Chondrocyte (in vitro differentiated cells): Measurements from ENCODE around the gene RHOC. TPM values are rescaled to one million over a fixed set of nuclear protein-coding genes. Genes with fewer than 3 reads are reported as not detected.

Experiments
- DNase-seq: peaks from one replicate; pipeline ENCODE4 v3.0.0; 2021; ENCODE audit warnings: mixed read lengths, low spot score
- H3K27ac Mint-ChIP-seq: one replicate; pipeline ENCODE4 v1.8.0; 2021; ENCODE audit warnings: mild to moderate bottlenecking, moderate library complexity, mixed read lengths; ENCODE audit not compliant: unreplicated experiment
- H3K27me3 Mint-ChIP-seq: 2 replicates; pipeline ENCODE4 v1.8.0; 2021; ENCODE audit warnings: low read depth, mixed read lengths
- H3K36me3 Mint-ChIP-seq: 2 replicates; pipeline ENCODE4 v1.8.0; 2021; ENCODE audit warnings: low read depth, mixed read lengths
- H3K4me1 Mint-ChIP-seq: 2 replicates; pipeline ENCODE4 v1.8.0; 2021; ENCODE audit warnings: low read depth, mild to moderate bottlenecking, mixed read lengths
- H3K4me3 Mint-ChIP-seq: one replicate; pipeline ENCODE4 v1.8.0; 2021; ENCODE audit warnings: mild to moderate bottlenecking, moderate library complexity, mixed read lengths; ENCODE audit not compliant: unreplicated experiment
- H3K9me3 Mint-ChIP-seq: 2 replicates; pipeline ENCODE4 v1.8.0; 2021; ENCODE audit warnings: low read depth, mixed read lengths
- CTCF ChIP-seq: fragments of 200-600 bp; sonication (generic); IDR thresholded peaks from 2 replicates; pipeline ENCODE4 v1.5.0; 2021; ENCODE audit warnings: antibody characterized with exemption, mild to moderate bottlenecking, moderate library complexity
- total RNA-seq: library from RNA; stranded (reverse); gene quantifications from 3 replicates; pipeline ENCODE4 v1.2.1, GENCODE V29; 2021

RHOC gene
- total RNA-seq, 1 donor from 2014 or later = 446 TPM

- H3K36me3 Mint-ChIP-seq = peaks cover 11% of the 10 kb centered on the region
- DNase-seq = no peak
- H3K27ac Mint-ChIP-seq = no peak overlapping the region
- no peak overlapping the region for H3K4me3 Mint-ChIP-seq
- H3K27me3 Mint-ChIP-seq = no peaks in the 10 kb centered on the region
- H3K4me1 Mint-ChIP-seq = peaks cover 3% of the 10 kb centered on the region
- TF ChIP-seq CTCF = no peak
- no peaks in the 10 kb centered on the region for H3K9me3 Mint-ChIP-seq
These were observed 20.1 kb downstream of the RHOC start for GRCh38 chr1:112686835-112687234.

- TF ChIP-seq CTCF = no peak
- Mint-ChIP-seq H3K4me3 (no peak overlapping the region), H3K4me1 (peaks cover 3% of the 10 kb centered on the region), H3K27ac (no peak overlapping the region), H3K27me3 (no peaks in the 10 kb centered on the region), H3K36me3 (peaks cover 8% of the 10 kb centered on the region), H3K9me3 (no peaks in the 10 kb centered on the region)
- DNase-seq = no peak
These were observed 20.5 kb downstream of the RHOC start for GRCh38 chr1:112686417-112686816.

GRCh38 chr1:112685913-112686312 lies 21.0 kb downstream of the RHOC start:
- Mint-ChIP-seq H3K27me3 (no peaks in the 10 kb centered on the region), H3K4me1 (peaks cover 3% of the 10 kb centered on the region), H3K27ac (no peak overlapping the region), H3K4me3 (no peak overlapping the region), H3K36me3 (peaks cover 8% of the 10 kb centered on the region), H3K9me3 (no peaks in the 10 kb centered on the region)
- no peak for DNase-seq
- TF ChIP-seq CTCF = no peak

GRCh38 chr1:112678605-112679004 lies 28.3 kb downstream of the RHOC start:
- Mint-ChIP-seq H3K27ac (no peak overlapping the region), H3K4me1 (peaks cover 24% of the 10 kb centered on the region), H3K36me3 (peaks cover 4% of the 10 kb centered on the region), H3K27me3 (no peaks in the 10 kb centered on the region), H3K9me3 (no peaks in the 10 kb centered on the region), H3K4me3 (no peak overlapping the region)
- no peak for DNase-seq
- TF ChIP-seq CTCF = no peak

GRCh38 chr1:112677501-112677900 lies 29.4 kb downstream of the RHOC start:
- Mint-ChIP-seq H3K27ac (no peak overlapping the region), H3K27me3 (no peaks in the 10 kb centered on the region), H3K4me1 (peaks cover 32% of the 10 kb centered on the region), H3K9me3 (no peaks in the 10 kb centered on the region), H3K36me3 (peaks cover 4% of the 10 kb centered on the region), H3K4me3 (no peak overlapping the region)
- no peak for TF ChIP-seq CTCF
- no peak for DNase-seq
